HG02588 (cell line): ENCODE data around the gene SEMA7A.
"Not testable (repeated sequence)": the region's sequence is repeated elsewhere in the genome, so short reads cannot be mapped to it uniquely, and the experiment has no call there.

Source experiments
- ATAC-seq: cut with Tn5 transposase; IDR thresholded peaks from one replicate; pipeline ENCODE4 v1.9.1; 2021; ENCODE audit warnings: mild to moderate bottlenecking, moderate library complexity; ENCODE audit not compliant: unreplicated experiment

The SEMA7A gene

GRCh38 chr15:74400915-74401757 lies 32.6 kb downstream of the SEMA7A start:
- no peak for ATAC-seq

- no peak for ATAC-seq
Observed at GRCh38 chr15:74400313-74400860, 33.4 kb downstream of the SEMA7A start.

GRCh38 chr15:74399511-74400312 lies 34.0 kb downstream of the SEMA7A start:
- no peak for ATAC-seq

DNA sequence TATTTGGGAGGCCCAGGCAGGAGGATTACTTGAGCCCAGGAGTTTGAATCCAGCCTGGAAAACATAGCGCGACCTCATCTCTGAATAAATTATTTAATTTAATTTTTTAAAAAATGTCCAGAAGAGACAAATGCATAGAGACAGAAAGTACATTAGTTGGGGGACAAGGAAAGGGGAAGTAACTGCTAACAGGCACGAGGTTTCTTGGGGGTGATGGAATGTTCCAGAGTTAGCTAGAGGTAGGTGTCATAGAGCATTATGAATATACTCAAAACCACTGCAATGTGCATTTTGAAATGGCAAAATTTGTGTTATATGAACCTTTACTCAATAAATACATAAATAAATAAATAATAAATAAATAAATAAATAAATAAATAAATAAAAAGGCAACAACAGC lies 34.7 kb downstream of the SEMA7A start:
- no peak for ATAC-seq

GRCh38 chr15:74398183-74398582 lies 35.6 kb downstream of the SEMA7A start:
- no peak for ATAC-seq

DNA sequence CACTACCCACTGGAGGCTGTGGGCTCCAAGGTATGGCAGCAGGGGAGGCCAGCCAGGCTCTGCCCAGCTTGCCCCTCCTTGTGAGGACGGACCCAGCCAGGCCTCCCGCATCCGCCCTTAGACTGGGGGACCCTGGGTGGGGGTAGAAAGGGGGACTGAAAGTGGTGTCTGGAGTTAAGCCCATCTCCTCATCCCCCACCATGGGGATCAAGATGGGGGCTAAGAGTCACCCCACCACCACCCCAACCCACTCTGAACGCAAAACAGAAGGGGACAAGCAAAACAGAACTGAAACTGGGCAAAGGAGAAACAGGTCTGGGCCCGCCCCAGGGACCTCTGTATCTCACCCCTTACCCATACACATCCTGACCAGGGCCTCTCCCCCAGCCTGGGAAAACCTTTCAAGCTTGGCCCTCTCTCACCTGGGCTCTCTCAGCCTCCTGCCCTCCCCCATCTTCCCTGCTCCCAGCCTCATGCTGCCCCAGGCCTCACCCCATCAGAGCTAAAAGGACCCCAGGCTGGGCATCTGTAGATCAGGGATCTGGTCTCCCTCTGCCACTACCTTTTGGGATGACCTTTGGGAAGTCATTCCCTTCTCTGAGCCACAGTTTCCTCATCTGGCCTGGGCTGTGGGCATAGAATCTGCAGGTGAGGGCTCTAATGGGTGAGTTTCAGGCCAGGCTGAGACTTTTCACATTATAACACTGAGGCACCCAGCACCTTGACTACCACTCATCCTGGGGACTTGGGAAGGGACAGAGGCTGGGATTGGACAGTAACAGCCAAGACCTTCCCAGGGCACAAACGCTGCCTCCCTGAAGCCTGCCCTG lies 36.3 kb downstream of the SEMA7A start:
- ATAC-seq, result no peak

DNA sequence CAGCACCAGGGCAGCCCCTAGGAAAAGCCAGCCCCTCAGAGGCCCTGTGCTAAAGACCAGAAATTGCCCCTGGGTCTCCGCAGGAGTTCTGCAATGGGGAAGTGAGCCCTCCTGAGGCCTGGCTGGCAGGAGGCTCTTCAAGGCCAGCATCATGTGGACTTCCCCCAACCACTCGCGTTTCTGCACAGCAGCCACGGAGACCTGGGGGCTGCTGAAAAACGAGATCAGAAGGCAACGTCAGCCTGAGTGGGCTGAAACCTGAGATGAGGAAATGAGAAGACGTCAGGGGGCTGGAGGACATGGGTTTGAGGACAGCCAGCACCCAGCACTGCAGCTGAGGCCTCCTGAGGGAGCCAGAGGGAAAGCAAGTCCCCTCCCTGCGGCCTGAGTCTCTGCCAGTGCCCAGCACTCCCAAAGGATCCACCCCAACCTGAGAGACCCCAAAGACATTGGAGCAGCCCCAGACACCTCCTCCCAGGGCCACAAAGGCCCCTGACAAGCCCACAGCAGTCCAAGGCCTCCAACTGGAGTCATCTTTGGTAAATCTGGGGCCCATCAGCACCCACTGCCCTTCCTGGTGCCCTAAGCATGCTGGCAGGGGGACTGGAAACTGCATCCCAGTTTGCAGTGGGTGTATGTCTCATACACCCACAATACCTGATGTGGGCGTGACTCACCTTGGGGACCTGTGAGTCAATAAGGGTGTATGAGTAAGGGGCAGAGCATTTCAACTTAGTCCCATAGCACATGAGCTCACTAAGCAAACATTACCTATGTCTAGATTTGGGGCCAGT lies 37.1 kb downstream of the SEMA7A start:
- ATAC-seq, result peak; percentile 39

DNA sequence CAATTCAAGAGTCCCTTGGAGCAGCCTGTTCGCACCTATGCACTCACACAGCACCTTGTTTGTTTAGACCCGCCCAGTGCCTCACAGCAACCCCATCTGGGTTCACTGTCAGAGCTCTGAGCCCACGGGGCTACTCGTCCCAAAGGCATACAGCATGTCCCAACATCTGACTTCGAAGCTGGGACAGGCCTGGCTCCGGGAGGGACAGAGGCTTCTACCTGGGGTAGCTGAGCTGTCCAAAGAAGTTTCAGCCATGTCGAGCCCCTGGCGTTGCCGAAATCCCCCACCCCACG lies 37.7 kb downstream of the SEMA7A start:
- peak; percentile 1 for ATAC-seq

DNA sequence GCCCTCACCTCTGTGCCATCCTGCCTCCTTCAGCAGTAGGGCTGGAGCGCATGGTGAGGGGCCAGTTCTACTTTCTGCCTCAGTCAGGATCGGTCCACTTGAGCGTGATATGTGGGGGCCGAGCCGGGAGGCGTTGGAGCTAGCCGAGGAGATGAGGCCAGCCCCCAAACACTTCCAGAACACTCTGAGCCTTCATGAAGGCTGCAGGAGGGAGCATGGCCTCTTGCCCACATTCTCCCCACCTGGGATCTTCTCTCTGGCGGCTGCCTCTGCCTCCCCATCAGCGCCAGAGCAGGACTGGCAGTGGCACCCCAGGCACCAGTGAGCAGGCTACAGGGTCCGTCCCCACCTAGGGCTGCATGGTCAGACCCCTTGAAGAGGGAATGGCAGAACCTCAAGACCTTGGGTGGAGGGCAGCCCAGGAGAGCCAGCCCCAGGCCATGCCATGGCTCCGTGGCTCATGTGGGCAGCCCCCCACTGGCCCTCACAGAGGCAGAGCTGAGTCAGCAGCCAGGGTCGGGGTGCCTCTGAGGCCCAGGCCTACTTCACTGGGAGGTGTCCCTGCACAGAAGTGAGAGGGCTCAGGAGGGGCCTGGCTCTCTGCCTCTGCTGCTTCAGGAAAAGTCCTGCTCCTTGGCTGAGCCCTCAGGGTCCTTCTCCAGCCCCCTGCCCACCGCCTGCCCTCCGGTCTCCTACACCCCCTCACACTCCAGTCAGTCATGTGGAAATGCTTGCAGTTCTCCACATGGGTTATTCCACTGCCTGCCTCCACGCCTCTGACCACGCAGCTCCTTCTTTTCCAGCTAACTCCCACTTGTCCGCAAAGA lies 38.2 kb downstream of the SEMA7A start:
- ATAC-seq, result no peak

DNA sequence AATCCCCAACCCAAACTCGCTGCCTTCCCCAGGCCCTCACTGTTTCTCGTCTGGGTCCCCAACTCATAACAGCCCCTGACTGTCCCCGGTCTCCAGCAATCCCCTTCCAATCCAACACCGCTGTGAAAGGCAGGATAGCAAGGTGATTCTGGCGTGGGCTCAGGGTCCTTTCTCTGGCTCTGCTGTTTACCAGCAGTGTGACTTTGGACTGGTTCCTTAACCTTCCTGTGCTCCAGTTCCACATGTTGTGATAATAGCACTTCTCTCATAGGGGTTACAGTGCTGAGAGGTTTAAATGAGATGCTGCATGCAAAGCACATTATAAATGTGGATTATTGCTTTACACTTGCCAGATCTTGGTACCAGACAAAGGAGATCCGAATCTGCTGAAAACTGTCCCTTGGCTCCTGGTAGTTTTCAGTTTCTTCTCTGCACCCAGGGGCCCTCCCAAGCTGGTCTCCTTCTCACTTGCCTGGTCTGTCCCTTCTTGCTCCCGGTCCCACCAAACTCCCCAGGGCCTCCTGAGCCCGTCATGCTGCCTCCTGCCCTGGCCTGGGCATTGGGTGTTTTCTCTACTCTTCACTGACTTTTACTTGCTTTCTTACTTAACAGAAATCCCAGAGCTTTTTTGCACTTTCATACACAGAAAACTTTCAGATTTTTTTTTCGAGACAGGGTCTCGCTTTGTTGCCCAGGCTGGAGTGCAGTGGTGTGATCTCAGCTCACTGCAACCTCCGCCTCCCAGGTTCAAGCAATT lies 39.5 kb downstream of the SEMA7A start:
- ATAC-seq, result no peak

DNA sequence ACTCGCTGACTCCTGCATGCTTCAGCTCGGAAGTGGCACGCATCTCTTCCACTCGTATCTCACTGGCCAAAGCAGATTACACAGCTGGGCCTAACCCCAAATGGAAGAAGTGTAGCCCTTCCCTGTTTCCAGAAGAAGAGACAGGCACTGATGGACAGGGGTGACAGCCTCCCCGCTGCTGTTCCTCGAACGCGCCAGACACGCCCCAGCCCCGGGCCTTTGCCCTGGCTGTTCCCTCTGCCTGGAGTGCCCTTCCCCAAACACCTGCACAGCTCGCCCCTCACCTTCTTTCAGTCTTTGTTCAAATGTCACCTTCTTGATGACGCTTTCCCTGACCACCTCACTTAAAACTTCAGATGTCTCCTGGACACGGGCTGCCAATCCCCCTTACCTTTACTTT lies 40.3 kb downstream of the SEMA7A start:
- no peak for ATAC-seq

GRCh38 chr15:74392902-74393301 lies 40.9 kb downstream of the SEMA7A start:
- ATAC-seq, result no peak

DNA sequence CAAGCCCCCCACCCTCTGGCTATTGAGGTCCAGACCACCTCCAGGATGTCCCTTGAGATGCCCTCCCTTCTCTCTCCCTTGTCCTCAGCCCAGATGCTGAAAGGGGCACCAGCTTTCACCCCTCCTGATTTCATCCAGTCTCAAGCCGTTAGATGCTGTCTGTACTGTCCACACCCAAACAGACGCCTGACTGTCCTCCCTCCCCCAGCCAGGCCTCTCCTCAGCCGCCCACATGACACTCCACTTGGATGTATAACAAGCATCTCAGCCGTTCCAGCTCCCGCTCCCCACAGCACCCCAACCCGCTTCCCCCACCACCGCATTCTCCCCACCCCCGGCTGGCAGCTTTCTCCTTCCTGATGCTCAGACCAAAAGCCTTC lies 41.3 kb downstream of the SEMA7A start:
- ATAC-seq, result no peak

GRCh38 chr15:74391582-74392450 lies 41.9 kb downstream of the SEMA7A start:
- ATAC-seq, result no peak

DNA sequence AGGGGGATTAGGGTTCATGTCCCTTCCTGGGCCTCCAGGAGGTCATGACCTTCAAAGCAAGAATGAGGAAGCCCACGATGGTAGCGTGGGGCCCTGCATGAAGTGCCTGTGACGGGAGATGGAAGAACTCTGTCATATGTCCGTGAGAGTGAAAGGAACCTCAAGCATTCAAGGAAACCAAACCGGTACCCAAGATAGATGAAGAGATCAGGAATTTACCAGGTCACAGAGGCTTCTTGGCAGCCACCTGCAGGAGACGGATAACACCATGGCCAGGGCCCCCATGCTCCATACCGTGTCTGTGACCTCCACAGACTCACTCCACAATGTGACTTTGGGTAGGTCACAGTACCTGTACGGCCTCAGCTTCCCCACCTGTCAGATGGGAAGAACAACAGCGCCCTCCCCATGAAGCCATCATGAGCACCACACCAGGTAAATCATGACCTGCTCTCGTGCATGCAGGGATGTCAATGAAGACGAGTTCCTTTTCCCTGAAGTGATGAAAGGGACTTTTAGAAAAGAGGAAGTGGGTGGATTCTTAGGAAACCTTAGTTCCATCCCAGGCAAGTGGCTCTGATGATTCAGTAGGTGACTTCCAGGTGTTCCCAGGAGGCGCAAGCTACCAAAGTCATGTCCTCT lies 43.0 kb downstream of the SEMA7A start:
- no peak for ATAC-seq

DNA sequence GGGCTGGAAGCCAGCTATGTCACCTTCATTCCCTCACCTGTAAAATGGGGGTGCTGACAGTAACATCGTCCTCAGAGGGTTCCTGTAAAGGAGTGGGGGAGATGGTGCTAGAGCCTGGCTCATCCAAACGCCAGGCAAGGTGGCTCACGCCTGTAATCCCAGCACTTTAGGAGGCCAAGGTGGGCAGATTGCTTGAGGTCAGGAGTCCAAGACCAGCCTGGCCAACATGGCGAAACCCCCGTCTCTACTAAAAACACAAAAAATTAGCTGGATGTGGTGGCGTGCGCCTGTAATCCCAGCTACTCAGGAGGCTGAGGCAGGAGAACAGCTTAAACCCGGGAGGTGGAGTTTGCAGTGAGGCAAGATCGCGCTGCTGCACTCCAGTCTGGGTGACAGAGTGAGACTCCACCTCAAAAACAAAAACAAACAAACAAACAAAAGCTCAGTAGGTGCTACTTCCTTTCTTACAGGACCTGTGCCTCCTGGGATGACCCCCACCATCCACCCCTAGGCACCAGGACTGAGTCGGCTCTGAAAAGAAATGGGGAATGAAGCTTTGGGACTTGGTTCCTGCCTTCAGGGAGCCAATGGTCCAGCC lies 43.6 kb downstream of the SEMA7A start:
- not testable (repeated sequence) for ATAC-seq
